Ovary (tissue), 9 donors: Measurements from ENCODE around the gene SCAND1. TPM values are rescaled to one million over a fixed set of nuclear protein-coding genes. Genes with fewer than 3 reads are reported as not detected.
"Not testable (repeated sequence)": the region's sequence is repeated elsewhere in the genome, so short reads cannot be mapped to it uniquely, and the experiment has no call there.

ENCODE experiments used
- DNase-seq, 5 donors: peaks; one replicate each; pipeline ENCODE4 v3.0.0-alpha.2; 2019 to 2020
- H3K27ac ChIP-seq, 2 donors: fragments of 200-600 bp; one replicate each; pipeline versions ENCODE4 v1.5.1 to v1.8.0; 2019 to 2022
- H3K27me3 ChIP-seq: fragments of 200-600 bp; one replicate; pipeline ENCODE4 v1.8.0; 2022
- H3K36me3 ChIP-seq: fragments of 200-600 bp; sonication (generic); one replicate; pipeline ENCODE4 v1.5.1; 2019
- H3K4me1 ChIP-seq: one replicate; pipeline ENCODE4 v1.8.1; 2013; ENCODE audit warnings: mild to moderate bottlenecking, moderate library complexity; ENCODE audit not compliant: insufficient read depth
- H3K4me3 ChIP-seq: fragments of 200-600 bp; sonication (generic); one replicate; pipeline ENCODE4 v1.5.1; 2017
- H3K9me3 ChIP-seq, 2 donors: fragments of 200-600 bp in 1 of 2; sonication (generic) in 1 of 2; one replicate each; pipeline versions ENCODE4 v1.5.1 to v1.8.1; 2013 to 2019; ENCODE audit warnings: mild to moderate bottlenecking in 1 of 2, moderate library complexity in 1 of 2
- EP300 ChIP-seq: sonication (generic); formaldehyde crosslinking; IDR thresholded peaks from one replicate; pipeline ENCODE4 v1.6.1; 2017; ENCODE audit warnings: antibody characterized with exemption
- POLR2A ChIP-seq: fragments of 450-650 bp; IDR thresholded peaks from one replicate; pipeline ENCODE4 v1.6.1; 2017; ENCODE audit warnings: antibody characterized with exemption, mild to moderate bottlenecking, moderate library complexity
- WGBS, 3 donors: extraction: QIAGEN DNeasy Blood & Tissue Kit in 1 of 3; methylation state at CpG; one replicate each; pipeline versions ENCODE4 v1.1.5 to v1.1.7; 2013 to 2017; 5-methylcytosine and 5-hydroxymethylcytosine counted together
- intact Hi-C, 4 donors: fragments of 100-400 bp; cut with DNase I; formaldehyde crosslinking; loops; one replicate each; pipeline versions ENCODE4 v1.11.0 to v1.15.1; 2022 to 2023
- polyA plus RNA-seq, 2 donors: library from polyadenylated mRNA; stranded (reverse); fragments of 200-250 nt in 1 of 2; fragments of 350-450 nt in 1 of 2; fragmentation: Illumina TruSeq in 1 of 2; extraction: RNeasy Lipid Tissue Mini Kit (QIAGEN cat#74804) in 1 of 2; gene quantifications; one replicate each; pipeline ENCODE4 v1.2.3, GENCODE V29; 2013 to 2014
- total RNA-seq, 7 donors: library from RNA; depleted of rRNA in 2 of 7; stranded (reverse); fragments of >200 nt in 2 of 7; fragmentation: NEBNext Ultra II Directional in 3 of 7; extraction: Animal tissue kit (Norgen Biotek cat#: 25700) in 3 of 7; gene quantifications; one replicate each; pipeline versions ENCODE4 v1.1.0 to v1.2.4, GENCODE V29; 2016 to 2023
- TF ChIP-seq, protein P1 (sequence below), 3 donors: fragments of 450-650 bp in 2 of 3; fragments of 200-600 bp in 1 of 3; IDR thresholded peaks; one replicate each; pipeline versions ENCODE4 v1.5.1 to v1.8.0; 2016 to 2022; ENCODE audit warnings: antibody characterized with exemption in 3 of 3, mild to moderate bottlenecking in 1 of 3
- donor health status: DM: no; HTN: no; CAD: no; lungs with moderate emphysema.
- donor health status: DM: no; HTN: no; CAD: no.
- donor health status: Bipolar disorder and iron deficiency.
- donor health status: DM: yes; HTN: yes; CAD: no.
- donor health status: DM: no; HTN: no; CAD: no.
- donor health status: DM: yes; HTN: yes; CAD: no.

The SCAND1 gene
- total and polyA plus RNA-seq, 9 donors: 48.2 to 177 (median 77.1) TPM; not detected in 1

DNA sequence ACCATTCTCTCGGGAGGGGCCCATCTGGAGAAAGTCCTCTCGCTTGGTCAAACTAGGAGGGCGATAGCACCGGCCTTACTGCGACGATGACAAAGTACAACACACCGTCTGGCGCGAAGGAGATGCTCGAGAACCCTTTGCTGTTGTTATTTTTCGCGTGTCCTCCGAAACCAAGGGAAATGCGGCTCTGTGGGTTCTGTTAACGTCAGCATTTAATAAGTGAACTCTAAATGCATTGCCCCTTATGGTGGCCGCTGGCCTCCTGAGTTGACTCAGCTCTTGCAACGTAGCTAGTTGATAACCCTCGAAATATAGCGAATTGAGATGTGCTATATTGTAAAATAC, 577 bp upstream of the SCAND1 start:
- Histone ChIP-seq H3K9me3 (no peaks in the 10 kb centered on the region), H3K4me3 (peak overlapping the region; percentile 85), H3K36me3 (no peaks in the 10 kb centered on the region), H3K4me1 (peaks cover 7% of the 10 kb centered on the region), H3K27ac (peak overlapping the region; percentile 61 to 97), H3K27me3 (no peaks in the 10 kb centered on the region)
- no peak for DNase-seq
- TF ChIP-seq POLR2A: no peak
- no peak for TF ChIP-seq EP300
- TF ChIP-seq, protein P1, sequence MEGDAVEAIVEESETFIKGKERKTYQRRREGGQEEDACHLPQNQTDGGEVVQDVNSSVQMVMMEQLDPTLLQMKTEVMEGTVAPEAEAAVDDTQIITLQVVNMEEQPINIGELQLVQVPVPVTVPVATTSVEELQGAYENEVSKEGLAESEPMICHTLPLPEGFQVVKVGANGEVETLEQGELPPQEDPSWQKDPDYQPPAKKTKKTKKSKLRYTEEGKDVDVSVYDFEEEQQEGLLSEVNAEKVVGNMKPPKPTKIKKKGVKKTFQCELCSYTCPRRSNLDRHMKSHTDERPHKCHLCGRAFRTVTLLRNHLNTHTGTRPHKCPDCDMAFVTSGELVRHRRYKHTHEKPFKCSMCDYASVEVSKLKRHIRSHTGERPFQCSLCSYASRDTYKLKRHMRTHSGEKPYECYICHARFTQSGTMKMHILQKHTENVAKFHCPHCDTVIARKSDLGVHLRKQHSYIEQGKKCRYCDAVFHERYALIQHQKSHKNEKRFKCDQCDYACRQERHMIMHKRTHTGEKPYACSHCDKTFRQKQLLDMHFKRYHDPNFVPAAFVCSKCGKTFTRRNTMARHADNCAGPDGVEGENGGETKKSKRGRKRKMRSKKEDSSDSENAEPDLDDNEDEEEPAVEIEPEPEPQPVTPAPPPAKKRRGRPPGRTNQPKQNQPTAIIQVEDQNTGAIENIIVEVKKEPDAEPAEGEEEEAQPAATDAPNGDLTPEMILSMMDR (IDR thresholded peaks at IDR 0.05): no peak
- intact Hi-C loops: no loop called here
- 1 to 4% (median 2%) methylated on average over 19 of the region's 19 CpGs for WGBS, 3 donors

GRCh38 chr20:35953387-35954199, 709 bp downstream of the SCAND1 start:
- DNase-seq: no peak
- Histone ChIP-seq H3K27ac (peak overlapping the region; percentile 96 to 97), H3K27me3 (no peaks in the 10 kb centered on the region), H3K4me1 (peaks cover 7% of the 10 kb centered on the region), H3K36me3 (no peaks in the 10 kb centered on the region), H3K4me3 (peak overlapping the region; percentile 85), H3K9me3 (no peaks in the 10 kb centered on the region)
- intact Hi-C loops: no loop called here
- WGBS, 3 donors: 1% methylated on average over 42 to 65 of the region's 65 CpGs
- TF ChIP-seq, protein P1 (IDR thresholded peaks at IDR 0.05): no peak
- TF ChIP-seq EP300 (no peak), POLR2A (no peak)

DNA sequence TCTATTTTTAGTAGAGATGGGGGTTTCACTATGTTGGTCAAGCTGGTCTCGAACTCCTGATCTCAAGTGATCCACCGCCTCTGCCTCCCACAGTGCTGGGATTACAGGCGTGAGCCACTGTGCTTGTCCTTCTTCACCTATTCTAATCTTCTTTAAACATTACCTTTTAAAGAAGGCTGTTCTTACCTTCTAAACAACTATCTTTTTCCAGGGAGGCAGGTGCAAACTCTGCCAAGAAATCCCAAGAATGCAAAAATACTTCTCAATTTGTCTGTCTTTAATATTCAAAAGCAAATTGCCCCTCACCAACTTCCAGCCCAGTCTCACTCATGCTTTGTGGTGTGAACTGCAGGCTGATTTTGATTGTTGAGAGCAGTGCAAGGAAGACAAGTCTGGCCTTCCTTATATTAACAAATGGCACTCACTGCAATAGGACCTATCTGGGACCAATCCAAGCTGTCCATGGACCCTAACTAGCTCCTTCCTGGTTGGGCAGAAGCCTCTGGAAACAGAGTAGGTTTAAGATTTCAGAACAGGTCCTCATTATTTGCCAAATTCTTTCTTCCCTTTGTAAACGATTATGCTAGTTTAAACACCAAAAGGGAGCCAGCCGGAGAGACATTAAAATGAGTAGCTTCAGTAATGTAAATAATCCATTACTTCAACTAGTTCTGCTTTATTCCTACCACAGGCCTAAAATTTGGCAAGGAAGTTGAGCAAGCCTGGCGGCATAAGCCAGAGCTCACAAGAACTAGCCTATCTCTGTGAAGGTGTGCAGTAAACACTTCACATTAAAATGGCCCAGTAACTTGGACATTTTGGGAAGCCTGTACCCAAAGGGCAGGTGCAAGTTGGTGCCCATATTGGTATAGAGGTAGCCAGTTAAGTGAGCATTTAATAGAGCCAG, 1.6 kb downstream of the SCAND1 start:
- peak overlapping the region; percentile 96 to 97 for H3K27ac ChIP-seq
- peak overlapping the region; percentile 85 for H3K4me3 ChIP-seq
- 46 to 52% (median 49%) methylated on average over 6 of the region's 6 CpGs for WGBS, 3 donors
- TF ChIP-seq EP300: no peak
- TF ChIP-seq, protein P1 (IDR thresholded peaks at IDR 0.05): no peak
- TF ChIP-seq POLR2A: no peak
- H3K36me3 ChIP-seq: no peaks in the 10 kb centered on the region
- no peak for DNase-seq
- H3K9me3 ChIP-seq: no peaks in the 10 kb centered on the region
- peaks cover 7% of the 10 kb centered on the region for H3K4me1 ChIP-seq
- no peaks in the 10 kb centered on the region for H3K27me3 ChIP-seq
- intact Hi-C loops: no loop called here

GRCh38 chr20:35952080-35952479, 2.2 kb downstream of the SCAND1 start:
- intact Hi-C loops, H3K4me3 ChIP-seq, DNase-seq, H3K27ac ChIP-seq, H3K36me3 ChIP-seq, H3K27me3 ChIP-seq, H3K9me3 ChIP-seq, H3K4me1 ChIP-seq: not testable (repeated sequence)
- 94 to 97% (median 97%) methylated on average over 14 of the region's 14 CpGs for WGBS, 3 donors
